CD4-positive, alpha-beta T cell treated with Interleukin-21 for 1 hour (primary cell): ENCODE measurements around the gene CHST12.
"Not testable (repeated sequence)": the region's sequence is repeated elsewhere in the genome, so short reads cannot be mapped to it uniquely, and the experiment has no call there.

ENCODE experiments used
- DNase-seq: peaks from one replicate; pipeline ENCODE4 v3.0.0-alpha.2; 2020

CHST12 gene

DNA sequence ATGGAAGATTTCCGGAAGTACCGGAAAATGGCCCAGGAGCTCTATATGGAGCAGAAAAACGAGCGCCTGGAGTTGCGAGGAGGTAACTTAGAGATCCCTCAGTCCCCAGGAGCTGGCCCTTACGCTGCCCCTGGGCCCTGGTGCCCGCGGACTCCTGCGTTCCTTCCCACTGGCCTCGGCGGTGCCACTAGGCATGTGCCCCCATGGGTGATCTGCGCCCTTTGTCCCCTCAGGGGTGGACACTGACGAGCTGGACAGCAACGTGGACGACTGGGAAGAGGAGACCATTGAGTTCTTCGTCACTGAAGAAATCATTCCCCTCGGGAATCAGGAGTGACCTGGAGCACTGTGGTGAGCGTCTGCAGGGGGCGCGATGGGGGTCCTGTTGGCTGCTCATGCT is 24.2 kb upstream of the CHST12 start:
- DNase-seq, result no peak

- no peak for DNase-seq
Measured at GRCh38 chr7:2379821-2380450, 23.5 kb upstream of the CHST12 start.

GRCh38 chr7:2380461-2380860 is 22.9 kb upstream of the CHST12 start:
- no peak for DNase-seq

GRCh38 chr7:2381227-2381626 is 22.2 kb upstream of the CHST12 start:
- no peak for DNase-seq

- DNase-seq, result no peak
Measured at GRCh38 chr7:2381881-2382509, 21.4 kb upstream of the CHST12 start.

DNA sequence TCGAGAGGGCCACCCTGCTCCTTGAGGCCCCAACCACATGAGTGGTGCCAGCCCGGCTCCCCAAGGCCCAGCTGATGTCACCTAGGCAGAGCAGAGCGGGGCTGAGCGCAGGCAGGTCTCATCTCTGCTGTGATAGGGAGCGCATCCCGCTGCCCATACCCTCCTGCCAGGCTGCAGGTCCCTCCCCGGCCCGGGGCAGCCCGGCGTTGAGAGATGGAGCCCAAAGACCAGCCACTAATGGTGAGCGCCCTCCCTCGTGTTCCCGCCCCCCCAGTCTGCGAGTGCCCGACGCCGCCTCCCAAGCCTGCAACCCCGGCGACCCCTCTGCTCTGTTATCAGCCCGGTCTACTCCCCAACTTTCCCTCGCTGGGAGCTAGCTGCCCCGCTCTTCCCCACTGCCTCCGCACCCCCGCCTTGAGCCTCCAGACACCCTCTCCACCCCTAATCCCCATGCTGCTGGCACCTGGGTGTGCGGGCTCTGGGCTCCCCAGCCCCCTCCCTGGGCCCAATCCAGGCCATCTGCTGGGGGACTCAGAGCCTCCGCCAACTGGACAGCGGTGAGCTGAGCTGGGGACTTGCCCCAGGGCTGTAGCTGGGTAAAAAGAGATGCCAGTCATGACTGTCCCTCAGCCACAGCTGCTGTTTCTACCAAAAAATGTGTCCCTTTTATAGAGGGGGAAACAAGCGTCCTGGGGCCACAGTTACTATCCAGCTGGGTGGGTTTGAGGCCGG is 19.7 kb upstream of the CHST12 start:
- DNase-seq, result no peak

- DNase-seq, result peak; percentile 6
Measured at GRCh38 chr7:2384354-2385243, 18.8 kb upstream of the CHST12 start.

DNA sequence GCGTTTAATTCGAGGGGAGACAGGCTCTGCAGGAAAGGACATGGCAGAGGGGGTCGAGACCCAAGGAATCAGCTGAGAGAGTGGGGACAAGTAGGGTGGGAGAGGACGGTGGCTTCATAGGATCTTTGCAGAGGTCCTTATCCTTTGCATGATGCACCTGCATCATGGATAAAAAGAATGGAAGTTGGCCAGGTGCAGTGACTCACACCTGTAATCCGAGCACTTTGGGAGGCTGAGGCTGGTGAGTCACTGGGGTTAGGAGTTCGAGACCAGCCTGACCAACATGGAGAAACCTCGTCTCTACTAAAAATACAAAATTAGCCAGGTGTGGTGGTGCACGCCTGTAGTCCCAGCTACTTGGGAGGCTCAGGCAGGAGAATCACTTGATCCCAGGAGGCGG is 17.3 kb upstream of the CHST12 start:
- DNase-seq, result not testable (repeated sequence)

DNA sequence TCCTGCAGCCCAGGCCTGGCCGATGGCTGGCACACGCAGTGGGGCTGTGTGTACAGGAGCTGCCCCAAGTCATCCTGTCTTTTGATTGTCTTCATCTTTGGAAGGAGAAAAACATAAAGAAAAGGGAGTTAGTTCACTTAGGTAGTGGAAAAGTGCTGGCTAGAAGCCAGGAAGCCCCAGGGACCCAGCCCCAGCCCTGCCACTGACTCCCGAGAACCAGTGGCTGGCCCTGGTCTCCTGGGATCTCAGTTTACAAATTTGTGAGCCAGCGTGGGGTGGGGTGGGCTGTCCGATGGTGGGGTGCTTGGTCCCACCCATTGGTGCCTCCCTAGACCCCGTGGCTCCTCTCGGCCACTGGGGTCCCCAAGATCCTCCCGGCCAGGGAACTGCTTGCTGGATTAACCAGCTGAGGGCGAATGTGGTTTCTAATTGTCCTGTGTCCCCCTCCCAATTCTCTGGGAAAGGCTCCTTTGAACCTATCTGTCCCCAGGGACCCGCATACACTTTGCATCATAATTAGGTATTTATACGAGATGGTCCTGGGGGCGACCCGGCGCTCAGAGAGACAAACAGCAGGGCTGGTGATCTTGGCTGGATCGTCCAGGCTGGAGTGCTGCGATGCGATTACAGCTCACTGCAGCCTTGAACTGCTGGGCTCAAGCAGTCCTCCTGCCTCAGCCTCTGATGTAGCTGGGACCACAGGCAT is 16.3 kb upstream of the CHST12 start:
- DNase-seq, result no peak

- DNase-seq, result no peak
Measured at GRCh38 chr7:2387897-2388636, 15.3 kb upstream of the CHST12 start.

DNA sequence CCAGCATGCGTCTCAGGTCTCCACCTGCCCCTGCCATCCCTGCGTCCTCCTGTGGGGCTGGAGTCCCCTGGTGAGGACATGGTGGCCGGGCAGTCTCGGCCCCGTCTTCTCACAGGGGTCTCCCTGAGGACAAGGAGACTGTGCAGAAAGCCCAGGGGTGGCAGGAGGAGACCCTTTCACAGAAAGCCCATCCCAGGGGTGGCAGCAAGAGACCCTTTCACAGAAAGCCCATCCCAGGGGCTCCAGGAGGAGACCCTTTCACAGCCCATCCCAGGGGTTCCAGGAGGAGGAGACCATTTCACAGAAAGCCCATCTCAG is 14.8 kb upstream of the CHST12 start:
- no peak for DNase-seq

- not testable (repeated sequence) for DNase-seq
Measured at GRCh38 chr7:2390020-2390816, 13.2 kb upstream of the CHST12 start.

GRCh38 chr7:2393706-2394105 is 9.7 kb upstream of the CHST12 start:
- no peak for DNase-seq

- no peak for DNase-seq
Measured at GRCh38 chr7:2394566-2395082, 8.8 kb upstream of the CHST12 start.

DNA sequence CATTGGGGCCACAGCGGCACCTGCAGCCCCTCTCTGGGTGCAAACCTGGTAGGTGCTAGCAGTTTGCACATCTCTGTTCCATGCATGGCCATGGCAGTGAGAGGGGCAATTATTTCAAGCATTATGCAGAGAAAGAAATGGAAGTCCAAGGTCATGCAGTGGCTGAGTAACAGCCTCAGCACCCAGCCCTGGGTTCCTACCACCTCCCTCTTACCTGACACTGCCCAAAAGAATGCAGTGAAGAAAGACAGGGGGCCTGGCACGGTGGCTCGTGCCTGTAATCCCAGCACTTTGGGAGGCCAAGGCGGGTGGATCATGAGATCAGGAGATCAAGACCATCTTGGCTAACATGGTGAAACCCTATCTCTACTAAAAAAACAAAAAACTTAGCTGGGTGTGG is 4.9 kb upstream of the CHST12 start:
- no peak for DNase-seq

DNA sequence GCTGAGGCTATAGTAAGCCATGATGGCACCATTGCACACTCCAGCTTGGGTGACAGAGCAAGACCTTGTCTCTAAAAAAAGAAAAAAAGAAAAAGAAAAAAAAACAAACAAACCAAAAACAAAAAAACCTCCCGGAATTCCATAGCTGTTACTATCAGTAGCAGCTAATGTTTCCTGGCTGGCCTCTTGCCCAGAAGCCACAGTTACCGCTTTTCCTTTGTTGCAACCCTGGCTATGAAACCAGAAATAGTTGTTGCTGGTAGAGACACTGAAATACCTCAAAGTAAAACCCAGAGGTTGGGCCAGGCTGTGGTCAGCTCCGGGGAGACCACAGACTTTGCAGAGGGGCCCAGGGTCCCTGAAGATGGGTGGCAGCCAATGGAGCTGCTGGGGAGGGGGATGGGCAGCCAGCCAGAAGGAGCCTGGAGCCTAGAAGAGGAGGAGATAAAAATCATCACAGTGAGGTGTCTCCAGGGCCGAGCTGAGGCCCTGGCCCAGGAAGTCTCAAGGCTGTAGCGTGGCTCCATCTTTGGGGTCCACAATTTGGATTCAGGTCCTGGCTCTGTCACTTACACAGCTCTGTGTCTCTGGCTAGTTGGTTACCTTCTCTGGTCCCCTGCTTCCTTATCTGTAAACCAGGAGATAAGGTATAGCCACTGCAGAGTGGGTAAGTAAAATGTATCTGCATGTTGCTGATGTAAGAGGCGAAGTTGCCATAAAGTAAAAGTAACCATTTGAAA is 3.4 kb upstream of the CHST12 start:
- peak; percentile 40 for DNase-seq

DNA sequence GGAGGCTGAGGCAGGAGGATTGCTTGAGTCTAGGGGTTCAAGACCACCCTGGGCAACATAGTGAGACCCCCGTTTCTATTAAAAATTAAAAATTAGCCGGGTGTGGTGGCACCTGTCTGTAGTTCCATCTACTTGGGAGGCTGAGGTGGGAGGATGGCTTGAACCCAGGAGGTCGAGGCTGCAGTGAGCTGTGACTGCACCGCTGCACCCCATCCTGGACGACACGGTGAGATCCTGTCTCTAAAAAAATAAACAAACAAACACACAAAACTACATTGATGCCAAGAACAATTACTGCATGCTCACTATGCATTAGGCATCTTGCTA is 761 bp upstream of the CHST12 start:
- DNase-seq, result no peak

DNA sequence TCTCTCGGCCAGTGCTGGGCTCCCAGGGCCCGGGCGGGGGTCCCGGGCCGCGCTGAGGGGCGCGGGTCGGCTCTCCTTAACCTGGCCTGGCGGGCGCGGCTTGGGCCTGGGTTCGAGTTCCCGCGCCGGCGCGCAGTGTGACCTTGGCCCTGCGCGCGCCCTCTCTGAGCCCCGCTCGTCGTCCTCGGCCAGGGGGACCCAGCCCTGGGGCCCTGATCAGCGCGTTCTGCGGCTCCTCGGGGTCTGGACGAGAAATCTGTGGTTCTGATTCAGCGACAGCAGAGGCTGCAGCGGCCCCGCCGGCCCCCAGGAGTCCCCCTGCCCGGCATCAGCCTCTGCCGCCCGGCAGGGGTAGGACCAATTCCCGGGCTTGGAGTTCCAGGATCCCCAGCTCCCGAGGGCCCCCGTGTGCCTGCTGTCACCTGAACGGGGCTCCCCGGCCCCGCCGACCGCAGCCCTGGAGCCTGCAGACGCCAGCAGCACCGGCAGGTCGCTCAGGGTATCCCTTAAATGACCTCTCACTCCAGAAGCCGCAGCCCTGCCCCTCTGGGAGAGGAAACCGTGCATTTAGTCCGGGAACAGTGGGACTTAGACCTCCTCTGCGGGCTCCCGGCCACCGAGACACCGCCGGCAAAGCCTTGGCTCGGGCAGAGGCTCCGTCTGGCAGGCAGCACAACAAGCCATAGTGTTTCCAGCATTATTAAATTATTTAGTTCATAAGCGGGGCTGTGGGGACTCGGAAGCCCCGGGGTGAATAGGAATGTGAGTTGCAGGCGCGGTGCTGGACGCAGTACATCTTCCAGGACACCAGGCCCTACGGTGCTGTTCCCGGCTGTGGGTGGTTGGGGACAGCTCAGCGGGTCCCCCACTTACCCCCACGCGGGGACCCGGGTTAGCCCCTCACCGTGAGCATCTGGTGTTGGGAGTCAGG is 572 bp downstream of the CHST12 start:
- peak; percentile 19 for DNase-seq

DNA sequence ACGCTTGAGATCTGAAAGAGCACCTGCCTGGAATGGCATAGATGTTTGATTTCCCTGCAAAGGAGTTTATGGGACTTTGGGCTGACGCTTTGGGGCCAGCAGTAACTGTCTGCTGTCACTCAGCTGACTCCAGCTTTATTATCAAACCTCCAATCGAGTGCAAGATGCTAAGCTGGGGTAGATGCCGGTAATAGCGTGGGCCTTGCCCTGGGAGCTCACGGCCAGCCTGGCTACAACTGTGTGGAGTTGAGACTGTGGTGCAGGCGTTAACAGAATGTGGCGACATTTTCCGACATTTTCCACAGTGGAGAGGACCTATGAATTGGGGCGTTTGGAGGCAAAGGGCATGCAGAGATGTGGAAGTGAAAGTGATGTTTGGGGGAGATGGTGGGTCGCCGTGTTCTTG is 1.3 kb downstream of the CHST12 start:
- DNase-seq, result no peak
